ENCODE results near the gene KLF2.

DNA sequence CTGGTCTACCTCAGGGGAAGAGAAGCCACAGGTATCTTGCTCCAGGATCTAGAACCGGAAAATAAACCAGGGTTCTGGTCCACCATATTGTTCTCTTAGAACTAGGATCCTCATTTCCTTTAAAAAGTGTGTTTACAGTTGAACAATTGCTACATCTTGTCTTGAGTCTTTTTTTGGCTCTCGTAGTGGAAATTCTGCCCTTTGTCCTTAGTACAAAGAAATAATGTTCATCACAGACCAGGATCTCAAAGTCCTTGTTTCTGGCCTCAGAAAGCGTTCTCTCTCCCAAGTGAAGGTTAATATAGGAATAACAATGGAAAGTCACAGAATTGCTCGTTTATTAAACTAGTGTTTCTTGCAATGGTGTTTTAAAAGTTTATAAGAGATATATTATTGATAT, 20.8 kb downstream of the KLF2 start:
- TF ChIP-seq, protein P1, sequence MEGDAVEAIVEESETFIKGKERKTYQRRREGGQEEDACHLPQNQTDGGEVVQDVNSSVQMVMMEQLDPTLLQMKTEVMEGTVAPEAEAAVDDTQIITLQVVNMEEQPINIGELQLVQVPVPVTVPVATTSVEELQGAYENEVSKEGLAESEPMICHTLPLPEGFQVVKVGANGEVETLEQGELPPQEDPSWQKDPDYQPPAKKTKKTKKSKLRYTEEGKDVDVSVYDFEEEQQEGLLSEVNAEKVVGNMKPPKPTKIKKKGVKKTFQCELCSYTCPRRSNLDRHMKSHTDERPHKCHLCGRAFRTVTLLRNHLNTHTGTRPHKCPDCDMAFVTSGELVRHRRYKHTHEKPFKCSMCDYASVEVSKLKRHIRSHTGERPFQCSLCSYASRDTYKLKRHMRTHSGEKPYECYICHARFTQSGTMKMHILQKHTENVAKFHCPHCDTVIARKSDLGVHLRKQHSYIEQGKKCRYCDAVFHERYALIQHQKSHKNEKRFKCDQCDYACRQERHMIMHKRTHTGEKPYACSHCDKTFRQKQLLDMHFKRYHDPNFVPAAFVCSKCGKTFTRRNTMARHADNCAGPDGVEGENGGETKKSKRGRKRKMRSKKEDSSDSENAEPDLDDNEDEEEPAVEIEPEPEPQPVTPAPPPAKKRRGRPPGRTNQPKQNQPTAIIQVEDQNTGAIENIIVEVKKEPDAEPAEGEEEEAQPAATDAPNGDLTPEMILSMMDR (IDR thresholded peaks at IDR 0.05), result no peak
- peak in 1 of 4 donors; percentile 21 for TF ChIP-seq POLR2AphosphoS5 (IDR thresholded peaks at IDR 0.05)
